A549 (cell line): ENCODE data around the gene TCTN2.

ENCODE experiments used
- HOXA7 ChIP-seq: fragments of 250-450 bp; sonication (Bioruptor Pico); IDR thresholded peaks from 2 replicates; pipeline ENCODE4 v1.5.0; 2020; ENCODE audit warnings: mild to moderate bottlenecking, moderate library complexity
- RAD21 ChIP-seq, 2 experiments: fragments of >200 bp in 1 of 2; sonication (Bioruptor Twin) in 1 of 2; formaldehyde crosslinking in 1 of 2; IDR thresholded peaks in 1 of 2; conservative IDR thresholded peaks in 1 of 2; 2 replicates in 1 of 2; 3 replicates in 1 of 2; pipeline ENCODE4 v1.6.1; 2012 to 2018; ENCODE audit warnings: inconsistent platforms in 1 of 2

- TF ChIP-seq RAD21 (conservative IDR thresholded peaks at IDR 0.05 in 1 of 2, IDR thresholded peaks at IDR 0.05 in 1 of 2), result no peak
- TF ChIP-seq HOXA7 (CRISPR knock-in tag), result no peak
Measured at GRCh38 chr12:123648401-123648800, 22.5 kb upstream of the TCTN2 start.
